ENCODE data around the gene GSTT4.
"Not testable (repeated sequence)": the region's sequence is repeated elsewhere in the genome, so short reads cannot be mapped to it uniquely, and the experiment has no call there.

GRCh38 chr22:23979557-23980240 is 25.6 kb downstream of the GSTT4 start, which contains the start of gene GSTT2:
- not testable (repeated sequence) for TF ChIP-seq POLR2A (IDR thresholded peaks at IDR 0.05)
- TF ChIP-seq, protein P1, sequence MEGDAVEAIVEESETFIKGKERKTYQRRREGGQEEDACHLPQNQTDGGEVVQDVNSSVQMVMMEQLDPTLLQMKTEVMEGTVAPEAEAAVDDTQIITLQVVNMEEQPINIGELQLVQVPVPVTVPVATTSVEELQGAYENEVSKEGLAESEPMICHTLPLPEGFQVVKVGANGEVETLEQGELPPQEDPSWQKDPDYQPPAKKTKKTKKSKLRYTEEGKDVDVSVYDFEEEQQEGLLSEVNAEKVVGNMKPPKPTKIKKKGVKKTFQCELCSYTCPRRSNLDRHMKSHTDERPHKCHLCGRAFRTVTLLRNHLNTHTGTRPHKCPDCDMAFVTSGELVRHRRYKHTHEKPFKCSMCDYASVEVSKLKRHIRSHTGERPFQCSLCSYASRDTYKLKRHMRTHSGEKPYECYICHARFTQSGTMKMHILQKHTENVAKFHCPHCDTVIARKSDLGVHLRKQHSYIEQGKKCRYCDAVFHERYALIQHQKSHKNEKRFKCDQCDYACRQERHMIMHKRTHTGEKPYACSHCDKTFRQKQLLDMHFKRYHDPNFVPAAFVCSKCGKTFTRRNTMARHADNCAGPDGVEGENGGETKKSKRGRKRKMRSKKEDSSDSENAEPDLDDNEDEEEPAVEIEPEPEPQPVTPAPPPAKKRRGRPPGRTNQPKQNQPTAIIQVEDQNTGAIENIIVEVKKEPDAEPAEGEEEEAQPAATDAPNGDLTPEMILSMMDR (IDR thresholded peaks at IDR 0.05 in 4 of 5, conservative IDR thresholded peaks at IDR 0.05 in 1 of 5): not testable (repeated sequence)

Data from gastrocnemius medialis (tissue), 4 donors.